Limb (tissue), 2 donors: ENCODE results near the gene AMFR.
"Not testable (repeated sequence)": the region's sequence is repeated elsewhere in the genome, so short reads cannot be mapped to it uniquely, and the experiment has no call there.

Experiments used
- DNase-seq, 2 donors: peaks; one replicate each; pipeline ENCODE4 v3.0.0-alpha.2; 2016; ENCODE audit errors: extremely low spot score in 2 of 2

Gene AMFR

DNA sequence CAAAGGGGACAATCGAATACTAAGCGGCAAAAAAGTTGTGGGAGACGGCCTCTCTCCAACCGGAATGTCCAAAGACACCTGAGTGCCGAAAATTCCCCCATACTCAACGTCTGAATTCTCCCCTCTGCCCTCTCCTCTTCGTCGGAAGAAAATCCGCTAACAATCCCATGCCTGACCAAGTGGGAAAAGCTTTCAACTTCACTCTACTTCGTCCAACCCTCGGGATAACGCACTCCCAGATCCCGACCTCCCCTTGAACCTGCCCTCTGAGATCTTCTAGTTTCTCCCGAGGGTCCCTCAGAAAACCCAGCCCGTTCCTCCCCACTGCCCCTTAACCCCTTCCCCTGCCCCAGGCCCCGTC lies 961 bp downstream of the AMFR start:
- DNase-seq, result peak in 1 of 2 donors; percentile 4

DNA sequence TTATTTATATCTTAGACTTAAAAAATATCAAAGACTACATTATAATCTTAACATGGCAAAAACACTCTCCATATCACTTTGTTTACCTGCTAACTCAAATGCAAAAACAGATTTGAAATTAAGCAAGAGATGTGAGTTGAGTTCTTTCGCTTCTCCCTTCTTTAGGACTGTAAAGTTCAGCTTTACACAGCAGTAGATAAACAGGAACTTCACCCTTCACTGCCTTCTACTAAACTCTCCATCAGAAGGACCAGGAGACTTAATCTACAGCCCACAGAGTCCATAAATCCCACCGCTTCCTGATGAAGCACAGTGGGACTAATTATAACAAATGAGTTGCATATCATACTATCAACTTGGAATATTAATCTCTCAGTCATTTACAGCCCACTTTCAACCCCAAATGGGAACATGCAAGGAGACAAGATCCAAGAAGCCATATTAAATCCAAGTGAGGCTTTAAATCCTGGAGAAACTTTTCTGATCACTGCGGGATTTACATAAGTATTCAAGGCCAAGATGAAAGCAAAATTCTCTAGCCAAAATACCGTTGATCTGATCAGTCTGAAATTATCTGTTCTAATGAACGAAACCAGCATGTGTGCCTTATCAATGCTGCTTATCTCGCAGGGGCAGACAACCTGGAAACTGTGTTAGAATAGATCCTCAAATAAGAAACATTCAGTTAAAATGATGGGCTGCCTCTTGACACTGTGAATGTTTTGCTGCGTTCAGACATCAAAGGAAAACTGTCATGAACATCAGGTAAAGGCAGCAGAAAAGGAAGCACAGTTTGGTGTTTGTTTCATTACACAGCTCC lies 1.6 kb downstream of the AMFR start:
- DNase-seq, result no peak

DNA sequence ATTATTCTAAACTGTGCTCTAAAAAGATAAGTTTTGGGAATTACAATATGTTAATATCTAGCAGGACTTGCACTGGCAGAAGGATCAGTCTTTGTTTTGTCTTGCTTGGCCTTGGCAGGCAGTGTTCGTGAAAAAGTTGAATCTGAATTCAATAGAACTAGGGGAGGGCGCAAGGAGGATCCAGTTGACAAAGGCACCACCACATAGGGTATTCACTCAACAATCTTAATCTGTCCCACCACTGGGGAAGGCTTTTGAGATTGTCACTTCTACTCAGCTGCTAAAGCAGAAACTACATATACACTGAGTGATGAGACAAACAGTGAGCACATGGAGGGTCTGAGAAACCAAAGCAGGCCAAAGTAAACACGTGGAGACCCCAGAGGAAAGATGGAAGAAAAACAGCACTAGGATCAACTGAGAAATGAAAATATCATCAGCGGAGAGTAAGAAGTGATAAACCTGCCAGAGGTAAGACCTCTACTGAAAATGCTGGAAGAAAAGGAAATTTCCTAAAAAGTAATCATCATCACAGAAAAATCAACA lies 2.4 kb downstream of the AMFR start:
- no peak for DNase-seq

DNA sequence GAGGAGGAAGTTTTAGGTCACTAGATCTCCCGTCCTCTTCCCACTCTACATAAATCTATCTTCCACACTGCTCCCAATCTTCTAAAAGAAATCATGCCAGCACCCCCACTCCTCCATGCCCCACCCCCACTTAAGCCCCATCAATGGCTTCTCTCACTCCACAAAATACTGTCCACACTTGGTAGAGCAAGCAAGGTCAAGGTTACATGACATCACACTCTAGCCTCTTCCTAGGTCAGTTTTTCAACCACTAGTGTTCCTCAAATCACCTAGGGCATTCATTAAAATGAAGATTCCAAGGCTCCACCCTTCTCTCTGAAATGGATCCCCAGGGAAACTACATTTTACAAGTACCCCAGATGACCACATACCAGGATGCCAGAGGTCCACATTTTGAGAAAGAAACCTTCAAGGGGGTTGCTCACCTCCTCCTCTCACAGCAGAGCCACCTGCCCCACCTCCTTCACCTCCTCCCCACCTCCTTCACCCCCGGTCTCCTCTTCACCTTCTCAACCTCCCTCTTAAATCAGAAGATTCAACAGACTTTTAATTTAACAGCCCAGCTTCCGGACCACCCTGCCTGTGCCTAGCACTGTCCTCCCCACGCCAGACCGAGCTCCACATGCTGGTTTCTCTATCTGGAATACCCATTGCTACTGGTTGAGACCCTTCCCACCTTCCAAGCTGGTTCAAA lies 3.2 kb downstream of the AMFR start:
- DNase-seq, result no peak

DNA sequence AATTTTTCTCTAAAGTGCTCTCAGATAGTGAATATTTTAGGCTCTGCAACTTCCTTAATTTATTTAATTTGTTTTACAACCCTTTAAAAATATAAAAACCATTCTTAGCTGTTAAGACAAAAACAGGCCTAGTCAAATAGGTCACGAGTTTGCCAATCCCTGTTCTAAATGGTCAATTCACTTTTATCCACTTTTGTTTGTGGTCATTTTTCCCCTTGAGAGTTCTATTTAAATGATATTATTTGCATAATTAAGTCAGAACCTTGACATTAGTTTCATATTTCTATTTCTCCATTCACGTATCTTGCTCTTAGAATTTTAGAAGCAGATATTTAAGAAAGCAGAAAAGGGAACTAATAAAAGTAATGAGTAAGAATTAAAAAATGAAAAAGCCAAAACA lies 4.0 kb downstream of the AMFR start:
- no peak for DNase-seq

DNA sequence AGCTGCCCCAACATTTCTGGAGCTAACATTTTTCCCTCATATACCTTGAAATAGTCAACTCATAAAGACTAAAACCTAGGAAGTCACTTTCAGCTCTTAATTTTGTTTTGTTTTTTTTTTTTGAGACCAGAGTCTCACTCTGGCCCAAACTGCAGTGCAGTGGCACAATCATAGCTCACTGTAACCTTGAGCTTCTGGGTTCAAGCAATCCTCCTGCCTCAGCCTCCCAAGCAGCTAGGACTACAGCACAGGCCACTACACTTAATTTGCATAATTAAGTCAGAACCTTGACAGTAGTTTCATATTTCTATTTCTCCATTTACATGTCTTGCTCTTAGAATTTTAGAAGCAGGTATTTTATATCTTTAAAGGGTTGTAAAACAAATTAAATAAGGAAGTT lies 4.7 kb downstream of the AMFR start:
- DNase-seq, result no peak

DNA sequence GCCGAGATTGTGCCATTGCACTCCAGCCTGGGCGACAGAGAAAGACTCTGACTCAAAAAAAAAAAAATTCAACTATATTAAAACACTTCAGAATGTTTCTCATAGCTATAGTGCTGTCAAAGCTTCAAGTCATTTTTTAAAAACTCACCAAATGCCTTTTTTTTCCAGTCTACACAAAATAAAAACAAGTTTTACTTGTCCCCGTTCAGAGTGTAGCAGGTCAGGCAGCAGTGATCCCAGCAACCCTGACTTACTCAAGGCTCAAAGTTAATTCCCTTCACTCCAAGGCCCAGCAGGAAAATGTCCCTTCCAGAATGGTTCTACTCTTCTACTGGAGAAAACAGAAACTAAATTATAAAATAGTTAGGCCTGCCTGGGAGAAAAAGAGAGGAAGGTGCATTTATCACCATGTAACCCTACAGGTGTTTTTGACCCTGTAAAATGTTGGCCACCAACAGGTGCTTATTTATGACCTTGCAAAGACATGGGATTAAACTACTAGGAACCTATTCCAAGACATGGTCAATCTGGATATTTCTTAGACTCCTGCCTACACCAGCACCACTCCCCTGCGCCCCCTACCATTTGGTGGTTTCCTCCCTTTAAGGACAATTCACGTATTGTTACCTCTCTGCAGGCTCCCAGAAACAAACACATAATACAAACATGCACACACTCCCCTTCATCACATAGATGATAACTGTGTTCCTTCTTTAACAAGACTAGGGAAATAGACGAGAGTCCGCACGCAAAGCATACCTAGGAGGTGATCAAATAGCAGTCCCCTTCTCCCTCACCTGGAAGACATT lies 5.4 kb downstream of the AMFR start:
- DNase-seq, result no peak

DNA sequence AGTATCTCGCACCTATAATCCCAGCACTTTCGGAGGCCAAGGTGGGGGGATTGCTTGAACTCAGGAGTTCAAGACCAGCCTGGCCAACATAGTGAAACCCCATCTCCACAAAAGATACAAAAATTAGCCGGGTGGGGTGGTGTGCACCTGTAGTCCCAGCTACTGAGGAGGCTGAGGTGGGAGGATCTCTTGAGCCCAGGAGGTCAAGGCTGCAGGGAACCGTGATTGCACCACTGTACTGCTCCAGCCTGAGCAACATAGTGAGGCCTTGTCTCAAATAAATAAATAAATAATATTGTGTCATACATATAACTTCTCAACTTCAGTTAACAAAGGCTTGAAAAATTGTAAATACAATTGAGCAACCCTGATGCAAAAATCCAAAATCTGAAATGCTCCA lies 8.2 kb downstream of the AMFR start:
- DNase-seq, result no peak

DNA sequence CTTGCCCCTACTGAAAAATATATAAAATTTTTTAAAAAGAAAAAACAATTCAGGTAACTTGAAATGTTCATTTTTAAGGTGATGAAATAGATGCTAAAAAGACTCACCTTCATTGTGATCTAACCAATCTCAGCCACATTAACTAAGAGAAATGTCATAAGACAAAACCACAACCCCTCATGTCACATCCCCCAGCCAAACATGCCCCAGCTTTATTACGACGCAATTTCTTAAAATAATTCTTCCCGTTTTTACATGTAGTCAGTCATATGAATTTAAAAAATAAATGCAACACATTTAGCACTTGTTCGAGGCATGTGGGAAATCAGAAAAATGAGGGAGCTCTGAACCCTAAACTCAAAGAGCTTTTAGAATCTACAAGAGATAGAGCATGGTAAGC lies 9.5 kb downstream of the AMFR start:
- no peak for DNase-seq

DNA sequence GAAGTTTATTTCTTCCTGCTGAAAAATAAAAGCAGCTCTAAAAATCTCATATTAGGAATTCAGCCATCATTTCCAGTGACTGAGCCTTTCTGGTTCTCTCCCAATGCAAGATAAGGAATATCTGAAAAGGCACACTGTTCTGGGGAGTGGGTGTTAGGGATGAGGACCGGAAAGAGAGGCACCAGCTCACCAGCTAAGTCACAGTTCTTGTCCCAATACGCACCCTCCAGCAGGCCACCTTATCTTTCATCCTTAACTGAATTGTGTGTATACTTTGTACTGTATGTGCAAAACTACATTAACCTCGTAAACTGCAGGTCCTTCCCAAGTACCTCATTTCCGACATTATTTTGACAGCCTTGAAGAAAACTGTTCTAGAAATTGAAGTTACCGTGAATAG lies 11.0 kb downstream of the AMFR start:
- DNase-seq, result no peak

DNA sequence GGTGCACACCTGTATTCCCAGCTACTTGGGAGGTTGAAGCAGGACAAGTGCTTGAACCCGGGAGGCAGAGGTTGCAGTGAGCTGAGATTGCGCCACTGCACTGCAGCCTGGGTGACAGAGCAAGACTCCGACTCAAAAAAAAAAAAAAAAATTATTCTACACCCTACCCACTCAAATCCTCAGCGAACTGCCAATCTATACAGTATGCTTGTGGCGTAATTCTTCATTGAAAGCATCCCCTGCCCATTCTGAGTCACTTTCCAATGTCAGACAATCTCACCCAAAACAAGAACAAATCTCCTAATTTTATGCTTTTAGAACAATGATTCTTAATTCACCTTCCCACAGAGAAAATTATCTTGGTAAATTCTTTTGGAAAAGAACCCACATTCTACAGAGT lies 12.0 kb downstream of the AMFR start:
- DNase-seq, result no peak

DNA sequence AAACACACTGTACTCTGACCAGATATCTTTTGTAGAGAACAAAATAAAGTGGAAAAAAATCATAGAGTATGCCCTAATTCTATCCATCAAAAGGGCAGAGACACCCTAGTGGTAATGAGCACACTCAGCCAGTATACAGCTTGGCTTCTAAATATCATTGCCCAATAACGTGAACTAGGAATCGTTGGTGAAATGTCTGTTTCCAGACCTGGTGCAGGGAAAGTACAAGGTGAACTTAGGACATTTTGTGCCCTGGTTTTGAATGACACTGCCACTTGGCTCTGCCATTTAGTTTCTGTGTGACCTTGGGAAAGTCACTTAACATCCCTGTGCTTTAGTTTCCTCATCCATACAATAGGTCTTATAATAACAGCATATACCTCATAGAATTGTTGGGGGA lies 13.7 kb downstream of the AMFR start:
- DNase-seq, result no peak

DNA sequence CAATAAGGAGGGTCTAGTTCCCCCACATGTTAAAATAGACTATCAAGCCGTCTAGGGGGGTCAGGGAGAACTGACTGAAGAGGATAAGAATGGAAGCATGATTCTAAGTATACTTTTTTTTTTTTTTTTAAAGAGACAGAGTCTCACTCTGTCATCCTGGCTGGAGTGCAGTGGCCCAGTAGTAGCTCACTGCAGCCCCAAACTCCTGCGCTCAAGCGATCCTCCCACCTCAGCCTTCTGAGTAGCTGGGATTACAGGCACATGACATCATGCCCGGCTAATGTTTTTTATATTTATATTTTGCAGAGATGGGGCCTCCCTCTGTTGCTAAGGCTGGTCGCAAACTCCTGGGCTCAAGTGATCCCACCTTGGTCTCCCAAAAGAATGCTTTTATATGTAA lies 14.2 kb downstream of the AMFR start:
- DNase-seq, result no peak

DNA sequence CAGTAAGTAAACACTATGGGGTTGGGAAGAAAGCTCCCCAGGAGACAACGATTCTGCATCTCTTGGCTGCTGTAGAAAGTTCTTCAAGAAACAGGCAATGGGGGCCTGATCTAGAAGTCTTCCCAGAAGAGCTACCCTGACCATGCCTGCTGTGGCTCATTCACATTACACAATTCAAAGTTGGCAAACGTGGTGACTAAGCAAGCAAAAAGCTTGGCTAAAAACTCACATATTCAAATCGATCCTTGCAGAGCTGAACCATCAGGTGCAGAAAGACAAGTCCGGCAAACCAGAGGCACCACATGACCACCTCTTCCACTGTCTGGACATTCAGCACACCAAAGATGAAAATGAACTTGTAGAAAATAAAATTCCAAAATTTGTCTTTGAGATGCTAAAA lies 16.1 kb downstream of the AMFR start:
- no peak for DNase-seq

DNA sequence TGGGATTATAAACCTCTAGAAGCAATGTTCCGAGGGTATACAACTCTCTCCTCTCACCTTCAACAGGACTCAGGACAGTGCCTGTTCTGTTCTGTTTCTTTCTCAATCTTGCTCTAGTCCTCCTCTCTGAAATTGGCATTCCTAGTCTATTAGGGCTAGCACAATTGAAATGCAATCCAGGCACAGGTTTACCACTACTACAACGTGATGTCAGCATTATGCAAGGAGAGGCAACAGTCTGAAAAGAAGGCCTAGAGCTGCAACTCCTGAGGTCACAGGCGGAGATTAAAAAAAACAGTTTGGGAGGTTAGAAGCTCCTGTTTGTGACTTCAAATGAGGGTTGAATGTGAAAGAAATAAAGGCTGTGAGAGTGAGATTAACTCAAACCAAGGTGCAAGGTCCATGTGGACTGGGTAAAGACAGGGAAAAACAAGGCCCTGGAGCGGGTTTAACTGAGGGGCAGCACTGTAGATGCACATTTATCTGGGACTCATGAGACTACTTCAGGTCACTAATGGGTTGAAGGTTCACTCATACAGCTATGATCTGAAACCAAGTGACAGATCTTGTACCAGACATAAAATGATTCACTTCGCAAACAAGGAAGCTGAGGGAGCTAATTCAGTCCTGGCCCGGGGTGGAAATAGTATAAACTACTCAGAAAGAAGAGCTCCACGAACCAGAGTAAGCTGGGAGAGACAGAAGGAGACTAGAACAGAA lies 16.8 kb downstream of the AMFR start:
- DNase-seq, result no peak

DNA sequence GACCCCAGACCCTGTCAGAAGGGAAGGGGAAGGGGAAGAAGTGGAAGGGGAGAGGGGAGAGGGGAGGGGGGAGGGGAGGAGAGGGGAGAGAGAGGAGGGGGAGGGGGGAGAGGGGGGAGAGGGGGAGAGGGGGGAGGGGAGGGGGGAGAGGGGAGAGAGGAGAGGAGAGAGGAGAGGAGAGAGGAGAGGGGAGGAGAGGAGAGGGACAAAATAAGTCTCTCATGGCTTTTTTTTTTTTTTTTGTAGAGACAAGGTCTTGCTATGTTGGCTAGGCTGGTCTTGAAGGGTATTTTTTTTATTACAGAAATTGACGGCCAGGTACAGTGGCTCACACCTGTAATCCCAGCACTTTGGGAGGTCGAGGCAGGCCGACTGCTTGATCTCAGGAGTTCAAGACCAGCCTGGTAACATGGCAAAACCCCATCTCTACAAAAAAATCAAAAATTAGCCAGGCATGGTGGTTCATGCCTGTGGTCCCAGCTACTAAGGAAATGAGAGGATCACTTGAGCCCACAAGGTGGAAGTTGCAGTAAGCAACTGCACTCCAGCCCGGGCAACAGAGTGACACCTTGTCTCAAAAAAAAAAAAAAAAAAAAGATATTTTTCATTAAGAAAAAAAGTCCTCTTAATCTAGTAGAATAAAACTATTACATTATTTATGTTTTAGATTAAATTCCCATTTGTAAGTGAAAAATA lies 19.2 kb downstream of the AMFR start:
- no peak for DNase-seq

DNA sequence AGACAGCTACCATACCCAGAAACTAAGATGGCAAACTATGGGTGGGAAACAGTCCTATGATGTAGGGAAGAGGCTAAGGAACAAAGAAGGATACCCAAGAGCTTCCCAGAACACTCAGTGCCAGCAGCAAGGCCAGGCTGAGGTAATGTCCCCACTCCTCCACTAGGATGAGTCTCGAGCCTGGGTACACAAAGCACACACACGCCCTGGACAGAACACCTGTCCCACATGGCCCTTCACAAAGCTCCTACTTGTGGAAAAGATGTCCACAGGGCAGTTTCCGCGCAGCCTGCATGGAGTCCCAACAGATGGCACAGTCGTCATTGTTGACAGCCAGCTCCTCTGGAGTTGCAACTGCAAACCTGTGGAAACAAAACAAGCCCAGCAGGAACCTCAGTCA lies 23.9 kb downstream of the AMFR start:
- DNase-seq, result no peak

DNA sequence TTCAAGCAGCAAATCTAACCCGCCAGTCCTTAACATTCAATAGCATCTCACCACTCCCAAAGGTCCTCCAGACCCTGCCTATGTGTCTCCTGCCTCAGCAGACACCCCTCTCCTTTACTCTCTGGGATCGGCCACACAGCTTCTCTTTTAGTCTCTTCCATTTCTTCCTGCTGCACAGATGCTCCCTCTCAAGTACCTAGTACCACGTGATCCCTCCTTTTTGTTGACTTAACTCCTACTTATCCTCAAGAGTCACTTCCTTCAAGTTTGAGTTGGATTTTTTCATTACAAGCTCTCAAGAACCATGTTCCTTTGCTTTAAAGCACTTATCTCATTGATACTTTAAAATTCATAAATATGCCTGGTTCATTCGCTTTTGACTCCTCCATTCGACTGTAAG lies 24.9 kb downstream of the AMFR start:
- no peak for DNase-seq

DNA sequence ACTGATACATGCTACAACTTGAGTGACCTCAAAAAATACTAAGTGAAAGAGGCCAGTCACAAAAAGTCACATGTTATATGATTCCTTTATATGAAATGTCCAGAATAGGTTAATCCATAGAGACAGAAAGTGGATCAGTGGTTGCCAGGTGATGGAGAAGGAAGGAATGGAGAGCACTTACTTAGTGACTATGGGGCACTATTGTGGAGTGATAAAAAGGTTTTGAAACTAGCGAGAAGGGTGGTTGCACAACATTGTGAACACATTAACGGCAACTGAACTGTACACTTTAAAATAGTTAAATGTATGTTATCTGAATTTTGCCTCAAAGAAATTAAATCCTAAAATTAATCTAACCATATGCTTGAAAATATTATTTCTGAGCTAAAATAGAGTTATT lies 25.9 kb downstream of the AMFR start:
- no peak for DNase-seq

DNA sequence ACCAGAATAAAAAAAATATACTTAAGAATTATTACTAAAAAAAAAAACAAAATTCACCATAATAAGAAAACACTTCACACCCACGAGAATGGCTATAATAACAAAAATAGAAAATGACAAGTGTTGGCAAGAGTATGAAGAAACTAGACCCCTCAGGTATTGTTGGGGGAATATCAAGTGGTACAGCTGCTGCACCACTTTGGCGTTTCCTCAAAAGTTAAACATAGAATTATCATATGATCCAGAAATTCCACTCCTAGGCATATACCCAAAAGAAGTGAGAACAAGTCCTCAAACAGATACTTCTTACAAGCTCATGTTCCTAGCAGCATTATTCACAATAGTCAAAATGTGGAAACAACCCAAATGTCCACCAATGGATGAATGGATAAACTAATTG lies 26.3 kb downstream of the AMFR start:
- no peak for DNase-seq

DNA sequence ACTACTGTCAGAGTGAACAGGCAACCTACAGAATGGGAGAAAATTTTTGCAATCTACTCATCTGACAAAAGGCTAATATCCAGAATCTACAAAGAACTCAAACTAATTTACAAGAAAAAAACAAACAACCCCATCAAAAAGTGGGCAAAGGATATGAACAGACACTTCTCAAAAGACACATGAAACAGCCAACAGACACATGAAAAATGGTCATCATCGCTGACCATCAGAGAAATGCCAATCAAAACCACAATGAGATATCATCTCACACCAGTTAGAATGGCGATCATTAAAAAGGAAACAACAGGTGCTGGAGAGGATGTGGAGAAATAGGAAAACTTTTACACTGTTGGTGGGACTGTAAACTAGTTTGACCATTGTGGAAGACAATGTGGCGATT lies 28.6 kb downstream of the AMFR start:
- not testable (repeated sequence) for DNase-seq
